ENCODE results near the gene TIMM9. TPM values are rescaled to one million over a fixed set of nuclear protein-coding genes. Genes with fewer than 3 reads are reported as not detected.

Gene TIMM9
- total RNA-seq, 2 donors from 2014 or later = 29.4 to 34.2 TPM

DNA sequence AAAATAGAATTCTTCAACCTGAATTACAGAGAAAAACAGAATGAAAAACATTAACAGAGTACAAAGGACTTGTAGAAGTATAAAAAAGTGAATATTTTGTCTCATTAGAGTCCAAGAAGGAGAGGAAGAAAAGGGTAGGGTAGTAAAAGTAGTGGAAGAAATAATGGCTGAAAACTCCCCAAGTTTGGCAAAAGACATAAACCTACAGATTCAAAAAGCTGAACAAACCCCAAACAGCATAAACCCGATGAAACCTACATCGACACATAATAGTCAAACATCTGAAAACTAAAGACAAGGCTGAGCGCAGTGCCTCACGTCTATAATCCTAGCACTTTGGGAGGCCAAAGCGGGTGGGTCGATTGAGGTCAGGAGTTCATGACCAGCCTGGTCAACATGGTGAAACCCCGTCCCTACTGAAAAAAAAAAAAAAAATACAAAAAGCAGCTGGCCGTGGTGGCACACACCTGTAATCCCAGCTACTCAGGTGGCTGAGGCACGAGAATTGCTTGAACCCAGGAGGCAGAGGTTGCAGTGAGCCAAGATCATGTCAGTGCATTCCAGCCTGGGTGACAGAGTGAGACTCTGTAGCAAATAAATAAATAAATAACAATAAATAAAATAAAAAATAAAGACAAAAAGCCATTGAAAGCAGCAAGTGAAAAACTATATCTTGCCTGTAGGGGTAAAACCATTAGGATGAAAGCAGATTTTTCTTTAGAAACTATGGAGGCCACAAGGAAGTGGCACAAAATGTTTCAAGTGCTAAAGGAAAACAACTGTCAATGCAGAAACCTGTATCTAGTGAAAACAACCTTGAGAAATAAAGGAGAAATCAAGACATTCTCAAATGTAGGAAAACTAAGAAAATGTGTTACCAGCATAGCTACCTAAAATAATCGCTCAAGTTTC lies 11.4 kb downstream of the TIMM9 start:
- Mint-ChIP-seq H3K4me1 (peaks cover 7% of the 10 kb centered on the region), H3K9me3 (no peaks in the 10 kb centered on the region), H3K4me3 (no peak overlapping the region), H3K27me3 (ENCODE audit: insufficient read depth) (no peaks in the 10 kb centered on the region), H3K36me3 (ENCODE audit: low read depth) (peaks cover 58% of the 10 kb centered on the region), H3K27ac (no peak overlapping the region)
- TF ChIP-seq, protein P1, sequence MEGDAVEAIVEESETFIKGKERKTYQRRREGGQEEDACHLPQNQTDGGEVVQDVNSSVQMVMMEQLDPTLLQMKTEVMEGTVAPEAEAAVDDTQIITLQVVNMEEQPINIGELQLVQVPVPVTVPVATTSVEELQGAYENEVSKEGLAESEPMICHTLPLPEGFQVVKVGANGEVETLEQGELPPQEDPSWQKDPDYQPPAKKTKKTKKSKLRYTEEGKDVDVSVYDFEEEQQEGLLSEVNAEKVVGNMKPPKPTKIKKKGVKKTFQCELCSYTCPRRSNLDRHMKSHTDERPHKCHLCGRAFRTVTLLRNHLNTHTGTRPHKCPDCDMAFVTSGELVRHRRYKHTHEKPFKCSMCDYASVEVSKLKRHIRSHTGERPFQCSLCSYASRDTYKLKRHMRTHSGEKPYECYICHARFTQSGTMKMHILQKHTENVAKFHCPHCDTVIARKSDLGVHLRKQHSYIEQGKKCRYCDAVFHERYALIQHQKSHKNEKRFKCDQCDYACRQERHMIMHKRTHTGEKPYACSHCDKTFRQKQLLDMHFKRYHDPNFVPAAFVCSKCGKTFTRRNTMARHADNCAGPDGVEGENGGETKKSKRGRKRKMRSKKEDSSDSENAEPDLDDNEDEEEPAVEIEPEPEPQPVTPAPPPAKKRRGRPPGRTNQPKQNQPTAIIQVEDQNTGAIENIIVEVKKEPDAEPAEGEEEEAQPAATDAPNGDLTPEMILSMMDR (conservative IDR thresholded peaks at IDR 0.05) = no peak
- H3K27ac ChIP-seq (ENCODE audit: low read depth, low read length) = no peak overlapping the region
- H3K9ac ChIP-seq (ENCODE audit: extremely low read depth, low read length, poor library complexity, severe bottlenecking) = no peak overlapping the region
- no peak overlapping the region for H3K4me3 ChIP-seq (ENCODE audit: low read length)
- H3K9me3 ChIP-seq (ENCODE audit: control insufficient read depth, low read length) = peaks cover 11% of the 10 kb centered on the region
- peaks cover 71% of the 10 kb centered on the region for H3K36me3 ChIP-seq (ENCODE audit: control insufficient read depth, insufficient read depth, low read length)
- H3K27me3 ChIP-seq (ENCODE audit: control insufficient read depth, insufficient read depth, low read length, poor library complexity, severe bottlenecking) = no peaks in the 10 kb centered on the region
- H3K4me1 ChIP-seq (ENCODE audit: control insufficient read depth, insufficient read depth, low read length) = no peaks in the 10 kb centered on the region
- 85 to 98% methylated on average over 5 to 10 of the region's 10 CpGs for WGBS, 2 experiments (ENCODE audit: insufficient coverage in 1 of 2, insufficient read length in 1 of 2)
- DNase-seq = no peak

DNA sequence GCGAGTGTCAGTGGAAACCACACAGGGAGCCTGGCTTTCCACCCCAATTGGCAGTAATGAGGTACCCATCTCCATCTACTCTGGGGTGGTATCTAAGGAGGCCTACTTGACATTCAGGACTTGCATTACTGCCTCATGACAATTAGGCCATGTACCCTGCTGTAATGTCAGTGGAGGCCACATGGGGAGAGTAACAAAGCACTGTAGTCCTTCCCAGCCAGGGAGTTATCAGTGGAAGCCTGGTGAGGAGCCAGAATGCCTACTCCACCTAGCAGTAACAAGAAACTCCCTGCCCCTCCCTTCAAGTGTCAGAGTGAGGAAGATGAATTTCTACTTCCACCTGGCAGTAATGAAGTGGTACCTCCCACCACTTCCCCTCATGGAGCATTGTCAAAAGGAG lies 12.5 kb downstream of the TIMM9 start:
- H3K27ac ChIP-seq (ENCODE audit: low read depth, low read length) = no peak overlapping the region
- TF ChIP-seq, protein P1 (conservative IDR thresholded peaks at IDR 0.05) = peak; percentile 55
- Mint-ChIP-seq H3K9me3 (no peaks in the 10 kb centered on the region), H3K4me3 (no peak overlapping the region), H3K36me3 (ENCODE audit: low read depth) (peaks cover 61% of the 10 kb centered on the region), H3K4me1 (peaks cover 7% of the 10 kb centered on the region), H3K27ac (no peak overlapping the region), H3K27me3 (ENCODE audit: insufficient read depth) (no peaks in the 10 kb centered on the region)
- H3K4me3 ChIP-seq (ENCODE audit: low read length) = no peak overlapping the region
- peak; percentile 71 for DNase-seq
- no peak overlapping the region for H3K9ac ChIP-seq (ENCODE audit: extremely low read depth, low read length, poor library complexity, severe bottlenecking)
- H3K4me1 ChIP-seq (ENCODE audit: control insufficient read depth, insufficient read depth, low read length) = no peaks in the 10 kb centered on the region
- no peaks in the 10 kb centered on the region for H3K27me3 ChIP-seq (ENCODE audit: control insufficient read depth, insufficient read depth, low read length, poor library complexity, severe bottlenecking)
- whole genome bisulfite sequencing, 2 experiments (ENCODE audit: insufficient coverage in 1 of 2, insufficient read length in 1 of 2) = 88 to 100% methylated on average over 1 of the region's 1 CpG
- peaks cover 74% of the 10 kb centered on the region for H3K36me3 ChIP-seq (ENCODE audit: control insufficient read depth, insufficient read depth, low read length)
- H3K9me3 ChIP-seq (ENCODE audit: control insufficient read depth, low read length) = peaks cover 11% of the 10 kb centered on the region

DNA sequence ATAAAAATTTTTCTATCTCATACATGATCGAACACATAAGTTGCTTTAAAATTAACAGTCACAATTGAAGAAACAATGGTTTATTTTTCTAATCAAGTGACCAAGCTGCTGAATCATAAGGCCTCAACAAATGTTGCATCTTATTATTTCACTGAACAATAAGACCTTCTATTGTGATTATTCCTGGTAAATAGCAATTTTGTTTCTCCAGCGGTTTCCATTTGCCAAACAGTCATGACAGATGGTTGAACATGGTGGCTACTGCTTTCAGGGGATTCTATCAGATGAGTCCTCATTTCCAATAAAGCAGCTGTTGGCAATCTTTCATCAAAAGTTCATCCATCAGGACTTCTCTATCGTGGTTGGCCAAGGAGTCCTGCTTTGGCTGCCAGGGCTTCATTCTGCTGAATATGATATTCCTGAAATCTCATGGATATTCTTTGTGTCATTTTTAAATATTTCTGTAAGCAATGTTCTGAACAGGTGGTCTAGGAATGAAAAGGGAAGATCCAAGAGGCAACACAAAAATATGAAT lies 18.6 kb downstream of the TIMM9 start:
- no peak overlapping the region for H3K9ac ChIP-seq (ENCODE audit: extremely low read depth, low read length, poor library complexity, severe bottlenecking)
- no peak overlapping the region for H3K4me3 Mint-ChIP-seq
- no peaks in the 10 kb centered on the region for H3K27me3 ChIP-seq (ENCODE audit: control insufficient read depth, insufficient read depth, low read length, poor library complexity, severe bottlenecking)
- H3K9me3 ChIP-seq (ENCODE audit: control insufficient read depth, low read length) = no peaks in the 10 kb centered on the region
- no peaks in the 10 kb centered on the region for H3K4me1 Mint-ChIP-seq
- H3K4me3 ChIP-seq (ENCODE audit: low read length) = no peak overlapping the region
- TF ChIP-seq, protein P1 (conservative IDR thresholded peaks at IDR 0.05) = no peak
- peaks cover 31% of the 10 kb centered on the region for H3K36me3 Mint-ChIP-seq (ENCODE audit: low read depth)
- peaks cover 69% of the 10 kb centered on the region for H3K36me3 ChIP-seq (ENCODE audit: control insufficient read depth, insufficient read depth, low read length)
- no peaks in the 10 kb centered on the region for H3K27me3 Mint-ChIP-seq (ENCODE audit: insufficient read depth)
- DNase-seq = no peak
- H3K9me3 Mint-ChIP-seq = no peaks in the 10 kb centered on the region
- no peak overlapping the region for H3K27ac Mint-ChIP-seq
- no peak overlapping the region for H3K27ac ChIP-seq (ENCODE audit: low read depth, low read length)
- no peaks in the 10 kb centered on the region for H3K4me1 ChIP-seq (ENCODE audit: control insufficient read depth, insufficient read depth, low read length)
- WGBS, 2 experiments (ENCODE audit: insufficient coverage in 1 of 2, insufficient read length in 1 of 2) = 94 to 100% methylated on average over 2 to 3 of the region's 3 CpGs

Measured in endodermal cell (in vitro differentiated cells).